HepG2 (cell line): ENCODE measurements around the gene NNMT. TPM values are rescaled to one million over a fixed set of nuclear protein-coding genes. Genes with fewer than 3 reads are reported as not detected.

Experiments used
- DNMT3B ChIP-seq: conservative IDR thresholded peaks from 2 replicates; pipeline ENCODE4 v1.6.1; 2016; ENCODE audit warnings: missing biosample characterization, control low read depth
- FIP1L1 ChIP-seq: fragments of 200-400 bp; formaldehyde crosslinking; IDR thresholded peaks from 2 replicates; pipeline ENCODE4 v1.6.1; 2018; ENCODE audit warnings: low read depth, mild to moderate bottlenecking, low read length, moderate library complexity, borderline replicate concordance; ENCODE audit not compliant: insufficient read depth
- GTF2F1 ChIP-seq: fragments of 150-350 bp; IDR thresholded peaks from 2 replicates; pipeline ENCODE4 v1.6.1; 2014; ENCODE audit warnings: low read length
- HMGA1 ChIP-seq: sonication (generic); formaldehyde crosslinking; conservative IDR thresholded peaks from 2 replicates; pipeline ENCODE4 v1.4.0; 2020; ENCODE audit warnings: missing genetic modification reagents
- HNRNPUL1 ChIP-seq: fragments of 200-400 bp; formaldehyde crosslinking; IDR thresholded peaks from 2 replicates; pipeline ENCODE4 v1.6.1; 2017; ENCODE audit warnings: low read depth, mild to moderate bottlenecking, low read length, moderate library complexity
- LCORL ChIP-seq, 2 experiments: fragments of 450-650 bp in 1 of 2; sonication (generic) in 1 of 2; formaldehyde crosslinking in 1 of 2; IDR thresholded peaks; 2 replicates each; pipeline versions ENCODE4 v1.5.0 to v1.6.1; 2017 to 2020; ENCODE audit warnings: antibody characterized with exemption in 1 of 2, missing genetic modification reagents in 1 of 2
- MXI1 ChIP-seq: IDR thresholded peaks from 3 replicates; pipeline ENCODE4 v1.6.1; 2012; ENCODE audit warnings: low read depth, low read length, inconsistent platforms, borderline replicate concordance
- PHF21A ChIP-seq: sonication (generic); formaldehyde crosslinking; IDR thresholded peaks from 2 replicates; pipeline ENCODE4 v1.5.0; 2020; ENCODE audit warnings: mild to moderate bottlenecking, missing genetic modification reagents
- SIX1 ChIP-seq: sonication (generic); formaldehyde crosslinking; IDR thresholded peaks from 2 replicates; pipeline ENCODE4 v1.4.0; 2020; ENCODE audit warnings: missing genetic modification reagents, borderline replicate concordance
- SOX5 ChIP-seq: IDR thresholded peaks from 2 replicates; pipeline ENCODE4 v1.6.1; 2016; ENCODE audit warnings: borderline replicate concordance
- SP140L ChIP-seq: sonication (generic); formaldehyde crosslinking; IDR thresholded peaks from 2 replicates; pipeline ENCODE4 v1.4.0; 2020; ENCODE audit warnings: missing genetic modification reagents, borderline replicate concordance
- ZNF264 ChIP-seq: sonication (generic); formaldehyde crosslinking; IDR thresholded peaks from 2 replicates; pipeline ENCODE4 v1.4.0; 2020; ENCODE audit warnings: missing genetic modification reagents
- ZNF337 ChIP-seq: sonication (generic); formaldehyde crosslinking; IDR thresholded peaks from 2 replicates; pipeline ENCODE4 v1.5.1; 2020; ENCODE audit warnings: missing genetic modification reagents, low read depth, mild to moderate bottlenecking, borderline replicate concordance
- ZNF546 ChIP-seq: sonication (generic); formaldehyde crosslinking; conservative IDR thresholded peaks from 2 replicates; pipeline ENCODE4 v1.8.1; 2023; ENCODE audit warnings: mild to moderate bottlenecking, missing genetic modification reagents
- ZNF572 ChIP-seq: sonication (generic); formaldehyde crosslinking; IDR thresholded peaks from 2 replicates; pipeline ENCODE4 v1.5.1; 2020; ENCODE audit warnings: mild to moderate bottlenecking, missing genetic modification reagents
- ZNF761 ChIP-seq: sonication (generic); formaldehyde crosslinking; conservative IDR thresholded peaks from 2 replicates; pipeline ENCODE4 v1.4.0; 2020; ENCODE audit warnings: mild to moderate bottlenecking, missing genetic modification reagents
- polyA plus RNA-seq, 8 experiments: library from polyadenylated mRNA; depleted of rRNA in 3 of 8; stranded (reverse) in 7 of 8; unstranded in 1 of 8; fragments of >200 nt; fragmentation: Illumina TruSeq in 4 of 8; extraction: Trizol in 4 of 8; gene quantifications; 2 replicates each; pipeline versions ENCODE4 v1.2.1 to v1.2.3, GENCODE V29; 2011 to 2016; ENCODE audit warnings: low read depth in 4 of 8, missing spikeins in 1 of 8, mixed read lengths in 1 of 8; ENCODE audit not compliant: insufficient read depth in 1 of 8
- total RNA-seq, 5 experiments: library from RNA; depleted of rRNA; stranded (reverse); fragments of >200 nt; fragmentation: Illumina TruSeq; extraction: Trizol; gene quantifications; 2 replicates each; pipeline ENCODE4 v1.2.3, GENCODE V29; 2016; ENCODE audit warnings: low read depth in 1 of 5
- TF ChIP-seq, protein P1 (sequence below): sonication (generic); formaldehyde crosslinking; IDR thresholded peaks from 2 replicates; pipeline ENCODE4 v1.4.0; 2020; ENCODE audit warnings: missing genetic modification reagents
- TF ChIP-seq, protein P2 (sequence below): sonication (generic); formaldehyde crosslinking; IDR thresholded peaks from 2 replicates; pipeline ENCODE4 v1.5.1; 2020; ENCODE audit warnings: mild to moderate bottlenecking, missing genetic modification reagents, moderate library complexity
- TF ChIP-seq, protein P3 (sequence below): sonication (generic); formaldehyde crosslinking; IDR thresholded peaks from 2 replicates; pipeline ENCODE4 v1.4.0; 2020; ENCODE audit warnings: missing genetic modification reagents
- TF ChIP-seq, protein P4 (sequence below): sonication (generic); formaldehyde crosslinking; IDR thresholded peaks from 2 replicates; pipeline ENCODE4 v1.5.0; 2020; ENCODE audit warnings: mild to moderate bottlenecking, missing genetic modification reagents
- TF ChIP-seq, protein P5 (sequence below): IDR thresholded peaks from 2 replicates; pipeline ENCODE4 v1.6.1; 2016
- TF ChIP-seq, protein P6 (sequence below): IDR thresholded peaks from 2 replicates; pipeline ENCODE4 v1.6.1; 2016; ENCODE audit warnings: low read depth, control low read depth

NNMT gene
- total and polyA plus RNA-seq, 2 of the 13 experiments (the other 11 are each of a cell fraction or from before 2014, with no cell fraction given), result 0.13 TPM; not detected in 1

DNA sequence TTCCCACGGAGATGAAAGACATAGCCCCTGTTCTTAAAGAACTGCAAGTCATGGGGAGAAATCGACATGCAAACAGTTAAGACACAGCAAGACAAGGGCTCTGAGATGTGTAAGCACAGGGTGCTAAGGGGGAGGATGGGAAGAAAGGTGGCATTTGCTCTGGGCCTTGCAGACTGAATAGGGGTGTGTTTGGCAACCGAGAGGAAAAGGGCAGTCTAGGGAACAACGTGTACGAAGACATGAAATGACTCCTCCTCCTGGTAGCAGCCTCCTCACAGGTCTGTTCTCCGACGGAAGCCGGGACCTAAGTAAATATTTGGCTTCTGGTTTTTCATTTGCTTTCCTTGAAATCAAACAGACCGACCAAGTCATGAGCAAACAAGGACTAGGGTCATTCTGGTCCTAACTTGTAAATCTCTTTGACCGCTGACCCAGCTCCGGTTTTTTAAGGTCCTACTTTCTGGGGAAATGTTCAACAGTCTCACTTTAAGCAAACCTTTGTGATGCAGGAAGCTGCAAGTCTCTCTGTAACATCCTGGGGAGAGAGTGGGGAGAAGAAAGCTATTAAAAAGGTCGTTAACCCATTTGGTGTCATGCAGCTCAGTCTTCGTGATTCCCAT is 19.7 kb downstream of the NNMT start (continued):
- TF ChIP-seq, protein P1, sequence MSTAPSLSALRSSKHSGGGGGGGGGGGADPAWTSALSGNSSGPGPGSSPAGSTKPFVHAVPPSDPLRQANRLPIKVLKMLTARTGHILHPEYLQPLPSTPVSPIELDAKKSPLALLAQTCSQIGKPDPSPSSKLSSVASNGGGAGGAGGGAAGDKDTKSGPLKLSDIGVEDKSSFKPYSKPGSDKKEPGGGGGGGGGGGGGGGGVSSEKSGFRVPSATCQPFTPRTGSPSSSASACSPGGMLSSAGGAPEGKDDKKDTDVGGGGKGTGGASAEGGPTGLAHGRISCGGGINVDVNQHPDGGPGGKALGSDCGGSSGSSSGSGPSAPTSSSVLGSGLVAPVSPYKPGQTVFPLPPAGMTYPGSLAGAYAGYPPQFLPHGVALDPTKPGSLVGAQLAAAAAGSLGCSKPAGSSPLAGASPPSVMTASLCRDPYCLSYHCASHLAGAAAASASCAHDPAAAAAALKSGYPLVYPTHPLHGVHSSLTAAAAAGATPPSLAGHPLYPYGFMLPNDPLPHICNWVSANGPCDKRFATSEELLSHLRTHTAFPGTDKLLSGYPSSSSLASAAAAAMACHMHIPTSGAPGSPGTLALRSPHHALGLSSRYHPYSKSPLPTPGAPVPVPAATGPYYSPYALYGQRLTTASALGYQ (CRISPR knock-in tag), result peak; percentile 96
- TF ChIP-seq DNMT3B (no peak), LCORL (IDR thresholded peaks at IDR 0.05) (no peak), LCORL (CRISPR knock-in tag; IDR thresholded peaks at IDR 0.05) (no peak), SP140L (CRISPR knock-in tag) (no peak), SOX5 (CRISPR knock-in tag) (peak; percentile 71; the same call in 1 of the 2 replicates), ZNF264 (CRISPR knock-in tag) (no peak), MXI1 (no peak), GTF2F1 (no peak), FIP1L1 (no peak), PHF21A (CRISPR knock-in tag) (no peak), SIX1 (CRISPR knock-in tag) (no peak), HMGA1 (CRISPR knock-in tag) (no peak), HNRNPUL1 (no peak), ZNF761 (CRISPR knock-in tag) (no peak), ZNF546 (CRISPR knock-in tag) (no peak), ZNF337 (CRISPR knock-in tag) (no peak), ZNF572 (CRISPR knock-in tag) (no peak)
- TF ChIP-seq, protein P2, sequence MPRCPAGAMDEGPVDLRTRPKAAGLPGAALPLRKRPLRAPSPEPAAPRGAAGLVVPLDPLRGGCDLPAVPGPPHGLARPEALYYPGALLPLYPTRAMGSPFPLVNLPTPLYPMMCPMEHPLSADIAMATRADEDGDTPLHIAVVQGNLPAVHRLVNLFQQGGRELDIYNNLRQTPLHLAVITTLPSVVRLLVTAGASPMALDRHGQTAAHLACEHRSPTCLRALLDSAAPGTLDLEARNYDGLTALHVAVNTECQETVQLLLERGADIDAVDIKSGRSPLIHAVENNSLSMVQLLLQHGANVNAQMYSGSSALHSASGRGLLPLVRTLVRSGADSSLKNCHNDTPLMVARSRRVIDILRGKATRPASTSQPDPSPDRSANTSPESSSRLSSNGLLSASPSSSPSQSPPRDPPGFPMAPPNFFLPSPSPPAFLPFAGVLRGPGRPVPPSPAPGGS (CRISPR knock-in tag), result peak; percentile 65; the same call in 1 of the 2 replicates
- TF ChIP-seq, protein P3, sequence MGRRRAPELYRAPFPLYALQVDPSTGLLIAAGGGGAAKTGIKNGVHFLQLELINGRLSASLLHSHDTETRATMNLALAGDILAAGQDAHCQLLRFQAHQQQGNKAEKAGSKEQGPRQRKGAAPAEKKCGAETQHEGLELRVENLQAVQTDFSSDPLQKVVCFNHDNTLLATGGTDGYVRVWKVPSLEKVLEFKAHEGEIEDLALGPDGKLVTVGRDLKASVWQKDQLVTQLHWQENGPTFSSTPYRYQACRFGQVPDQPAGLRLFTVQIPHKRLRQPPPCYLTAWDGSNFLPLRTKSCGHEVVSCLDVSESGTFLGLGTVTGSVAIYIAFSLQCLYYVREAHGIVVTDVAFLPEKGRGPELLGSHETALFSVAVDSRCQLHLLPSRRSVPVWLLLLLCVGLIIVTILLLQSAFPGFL, result no peak
- TF ChIP-seq, protein P4, sequence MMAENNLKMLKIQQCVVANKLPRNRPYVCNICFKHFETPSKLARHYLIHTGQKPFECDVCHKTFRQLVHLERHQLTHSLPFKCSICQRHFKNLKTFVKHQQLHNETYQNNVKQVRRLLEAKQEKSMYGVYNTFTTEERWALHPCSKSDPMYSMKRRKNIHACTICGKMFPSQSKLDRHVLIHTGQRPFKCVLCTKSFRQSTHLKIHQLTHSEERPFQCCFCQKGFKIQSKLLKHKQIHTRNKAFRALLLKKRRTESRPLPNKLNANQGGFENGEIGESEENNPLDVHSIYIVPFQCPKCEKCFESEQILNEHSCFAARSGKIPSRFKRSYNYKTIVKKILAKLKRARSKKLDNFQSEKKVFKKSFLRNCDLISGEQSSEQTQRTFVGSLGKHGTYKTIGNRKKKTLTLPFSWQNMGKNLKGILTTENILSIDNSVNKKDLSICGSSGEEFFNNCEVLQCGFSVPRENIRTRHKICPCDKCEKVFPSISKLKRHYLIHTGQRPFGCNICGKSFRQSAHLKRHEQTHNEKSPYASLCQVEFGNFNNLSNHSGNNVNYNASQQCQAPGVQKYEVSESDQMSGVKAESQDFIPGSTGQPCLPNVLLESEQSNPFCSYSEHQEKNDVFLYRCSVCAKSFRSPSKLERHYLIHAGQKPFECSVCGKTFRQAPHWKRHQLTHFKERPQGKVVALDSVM, result peak; percentile 38; the same call in 1 of the 2 replicates
- TF ChIP-seq, protein P5, sequence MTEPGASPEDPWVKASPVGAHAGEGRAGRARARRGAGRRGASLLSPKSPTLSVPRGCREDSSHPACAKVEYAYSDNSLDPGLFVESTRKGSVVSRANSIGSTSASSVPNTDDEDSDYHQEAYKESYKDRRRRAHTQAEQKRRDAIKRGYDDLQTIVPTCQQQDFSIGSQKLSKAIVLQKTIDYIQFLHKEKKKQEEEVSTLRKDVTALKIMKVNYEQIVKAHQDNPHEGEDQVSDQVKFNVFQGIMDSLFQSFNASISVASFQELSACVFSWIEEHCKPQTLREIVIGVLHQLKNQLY (CRISPR knock-in tag), result peak; percentile 29; the same call in 1 of the 2 replicates
- TF ChIP-seq, protein P6, sequence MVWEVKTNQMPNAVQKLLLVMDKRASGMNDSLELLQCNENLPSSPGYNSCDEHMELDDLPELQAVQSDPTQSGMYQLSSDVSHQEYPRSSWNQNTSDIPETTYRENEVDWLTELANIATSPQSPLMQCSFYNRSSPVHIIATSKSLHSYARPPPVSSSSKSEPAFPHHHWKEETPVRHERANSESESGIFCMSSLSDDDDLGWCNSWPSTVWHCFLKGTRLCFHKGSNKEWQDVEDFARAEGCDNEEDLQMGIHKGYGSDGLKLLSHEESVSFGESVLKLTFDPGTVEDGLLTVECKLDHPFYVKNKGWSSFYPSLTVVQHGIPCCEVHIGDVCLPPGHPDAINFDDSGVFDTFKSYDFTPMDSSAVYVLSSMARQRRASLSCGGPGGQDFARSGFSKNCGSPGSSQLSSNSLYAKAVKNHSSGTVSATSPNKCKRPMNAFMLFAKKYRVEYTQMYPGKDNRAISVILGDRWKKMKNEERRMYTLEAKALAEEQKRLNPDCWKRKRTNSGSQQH (CRISPR knock-in tag), result no peak
